ENCODE measurements around the gene HNRNPA3.
"Not testable (repeated sequence)": the region's sequence is repeated elsewhere in the genome, so short reads cannot be mapped to it uniquely, and the experiment has no call there.

HNRNPA3 gene

DNA sequence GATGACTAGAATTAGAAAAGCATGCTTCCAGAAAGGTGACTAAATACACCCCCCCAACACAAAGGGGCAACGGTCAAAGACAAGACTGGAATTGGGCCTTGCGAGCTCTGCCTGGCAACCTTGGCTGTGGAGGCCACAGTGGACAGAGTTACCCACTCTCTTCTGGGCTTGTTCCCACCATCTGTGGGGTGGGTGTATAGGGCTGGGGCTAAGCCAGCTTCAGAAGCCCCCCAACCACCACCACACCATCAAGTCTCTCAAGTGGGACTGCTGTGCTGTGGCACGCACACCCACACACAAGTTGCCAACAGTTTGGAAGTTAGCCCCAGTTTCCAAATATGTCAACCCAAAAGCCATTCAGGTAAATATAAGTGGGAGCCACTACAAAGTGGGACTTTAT is 44.1 kb downstream of the HNRNPA3 start:
- DNase-seq, result no peak

DNA sequence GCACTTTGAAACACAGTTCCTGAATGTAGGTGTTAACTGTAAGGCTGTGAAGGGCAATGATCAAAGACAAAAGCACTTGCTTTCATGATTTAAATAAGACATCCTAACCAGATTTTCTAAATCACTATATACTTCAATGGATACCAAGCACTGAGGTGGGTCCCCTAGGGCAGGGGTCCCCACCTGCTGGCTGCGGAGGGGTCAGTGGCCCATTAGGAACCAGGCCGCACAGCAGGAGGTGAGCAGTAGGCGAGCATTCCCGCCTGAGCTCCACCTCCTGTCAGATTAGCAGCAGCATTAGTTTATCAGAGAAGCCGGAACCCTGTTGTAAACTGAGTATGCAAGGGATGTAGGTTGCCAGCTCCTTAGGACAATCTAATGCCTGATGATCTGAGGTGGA is 44.9 kb downstream of the HNRNPA3 start:
- no peak for DNase-seq

DNA sequence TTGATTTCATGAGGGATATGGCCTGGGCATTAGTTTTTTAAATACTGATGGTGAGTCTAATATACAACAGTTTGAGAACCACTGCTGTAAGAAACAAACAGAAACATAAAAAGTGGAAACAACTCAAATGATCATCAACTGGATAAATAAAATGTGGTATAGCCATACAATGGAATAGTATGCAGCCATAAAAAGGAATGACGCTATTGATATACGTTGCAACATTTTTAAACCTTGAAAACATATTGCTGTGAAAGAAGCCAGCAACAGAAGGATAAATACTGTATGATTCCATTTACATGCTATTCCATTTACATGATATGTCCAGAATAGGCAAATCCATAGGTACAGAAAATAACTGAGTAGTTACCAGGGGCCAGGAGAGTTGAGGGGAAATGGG is 45.5 kb downstream of the HNRNPA3 start:
- no peak for DNase-seq

DNA sequence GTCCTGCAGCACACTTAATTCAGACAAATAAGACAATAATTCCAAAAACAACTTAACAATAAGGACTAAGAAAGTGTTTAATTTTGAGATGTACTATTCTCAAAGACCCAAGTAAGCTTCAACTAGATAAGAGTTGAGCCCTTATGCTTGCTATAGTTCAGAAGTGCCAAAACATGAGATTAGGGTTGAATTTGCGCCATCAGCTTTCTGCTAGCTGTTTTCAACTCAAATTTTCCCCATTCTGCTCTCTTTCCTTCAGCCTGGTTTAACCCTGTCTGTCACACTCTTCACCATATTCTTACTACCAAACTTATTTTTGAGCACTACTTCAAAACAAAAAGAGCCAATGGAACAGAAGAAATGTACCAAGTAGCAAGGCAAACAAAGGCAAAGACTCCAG is 47.8 kb downstream of the HNRNPA3 start:
- no peak for DNase-seq

DNA sequence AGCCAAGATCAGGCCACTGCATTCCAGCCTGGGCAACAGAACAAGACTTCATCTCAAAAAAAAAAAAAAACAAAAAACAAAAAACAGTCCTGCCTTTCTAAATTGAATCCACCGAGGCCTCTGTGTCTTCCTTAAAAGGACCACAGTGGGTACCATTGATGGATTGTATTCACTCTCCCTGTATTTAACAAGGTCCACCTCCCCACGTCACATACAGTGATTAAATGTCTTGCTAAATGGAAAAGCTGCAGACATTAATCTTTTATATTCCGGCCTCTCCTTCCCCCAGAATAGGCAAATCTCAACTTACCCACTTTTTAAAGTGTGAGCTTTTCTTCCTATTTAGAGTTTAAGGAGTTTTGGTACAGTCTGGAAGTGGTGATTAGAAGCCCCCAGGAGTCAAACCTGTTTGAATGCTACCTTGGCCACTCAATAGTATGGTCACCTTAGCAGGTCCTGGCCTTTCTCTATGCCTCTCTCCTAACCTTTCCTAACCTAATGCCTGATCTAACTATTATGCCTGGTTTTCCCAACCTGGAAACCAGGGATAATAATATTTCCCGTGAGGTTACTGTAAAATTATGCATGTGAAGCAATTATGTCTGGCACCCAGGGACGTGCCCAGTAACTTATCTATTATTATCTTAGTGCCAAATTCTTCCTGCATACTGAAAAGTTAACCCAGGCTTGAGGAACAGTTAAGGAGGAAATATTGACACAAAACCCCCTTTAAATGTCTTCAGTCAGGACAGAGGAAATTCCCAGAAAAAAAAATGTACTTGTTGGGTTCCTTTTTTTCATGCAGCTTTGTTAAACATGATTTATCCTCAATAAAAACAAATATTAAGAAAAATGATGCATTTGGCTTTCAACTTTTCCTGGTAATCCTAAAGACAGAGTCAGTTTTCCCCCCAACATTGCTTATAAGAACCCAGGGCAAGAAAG is 48.8 kb downstream of the HNRNPA3 start:
- no peak for DNase-seq

DNA sequence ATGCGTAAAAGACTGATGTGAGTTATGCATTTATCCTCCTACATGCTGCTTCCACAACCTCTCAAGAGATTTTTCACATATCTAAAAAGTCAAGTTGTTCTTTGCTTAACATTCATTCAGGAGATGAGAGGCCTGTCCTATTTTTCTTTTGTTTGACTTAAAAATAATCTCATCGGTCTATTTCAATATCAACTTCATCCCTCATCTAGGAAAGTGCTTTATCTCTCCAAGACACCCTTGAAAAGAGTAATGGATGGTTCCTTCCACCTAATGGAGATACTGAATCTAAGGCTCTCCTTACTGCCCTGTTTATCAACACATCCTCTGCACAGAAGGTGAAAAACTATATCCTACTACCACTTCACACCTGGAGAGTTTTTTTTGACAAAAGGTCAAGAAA is 49.5 kb downstream of the HNRNPA3 start:
- DNase-seq, result no peak

DNA sequence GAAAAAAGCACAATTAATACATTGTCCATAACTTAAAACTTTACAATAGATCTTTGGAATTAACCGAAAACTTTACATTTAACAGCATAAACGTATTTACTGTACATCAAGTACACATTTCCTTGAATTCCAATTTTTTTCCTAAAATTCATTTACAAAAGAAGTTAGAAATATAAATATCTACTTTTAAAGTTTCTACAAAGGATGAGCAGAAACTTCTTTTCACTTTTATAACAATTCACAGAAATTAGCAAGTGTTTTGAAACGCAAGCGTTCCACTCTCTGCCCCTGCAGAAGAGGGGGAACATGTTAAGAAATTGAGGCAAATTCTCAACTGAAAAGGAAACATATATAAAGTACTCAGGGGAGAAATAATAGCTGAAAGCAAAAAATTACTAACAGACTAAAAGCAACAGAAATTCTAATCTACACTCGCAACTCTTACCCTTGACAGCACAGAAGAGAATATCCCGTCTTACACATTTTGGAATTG is 50.4 kb downstream of the HNRNPA3 start:
- DNase-seq, result no peak

DNA sequence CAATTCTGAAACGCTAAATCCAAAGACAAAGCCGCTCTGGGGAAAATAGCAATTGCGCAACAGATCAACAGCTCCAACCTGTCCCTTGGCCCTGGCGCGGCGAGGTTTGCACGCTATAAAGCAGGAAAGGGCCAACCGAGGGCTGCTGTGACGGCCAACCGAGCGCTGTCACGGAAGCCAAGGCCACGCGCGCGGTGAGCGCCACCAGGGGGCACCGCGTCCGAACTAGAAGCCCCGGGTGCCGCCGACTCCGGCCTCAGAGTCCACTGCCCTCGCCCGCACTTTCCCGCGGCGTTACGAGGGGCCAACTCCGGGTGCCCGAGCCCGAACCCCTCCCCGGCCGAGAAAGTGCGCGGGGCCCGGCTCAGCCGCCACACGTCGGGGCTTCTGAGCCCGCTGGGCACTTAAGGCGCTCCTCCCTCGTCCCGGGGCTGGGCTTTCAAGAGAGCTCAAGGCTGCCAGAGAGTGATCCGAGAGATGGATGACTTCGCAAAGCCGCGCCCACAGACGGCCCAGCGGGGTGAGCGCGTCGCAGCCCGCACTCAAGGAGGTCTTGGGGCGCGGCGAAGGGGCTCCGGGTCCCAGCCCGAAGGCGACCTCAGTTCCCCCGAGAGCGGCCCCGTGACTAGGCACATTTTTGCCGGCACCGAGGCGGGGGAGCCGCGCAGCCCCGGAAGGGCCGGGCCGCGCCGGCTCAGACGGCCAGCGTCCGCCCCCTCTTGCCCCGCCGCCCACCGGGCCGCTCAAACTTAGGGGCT is 51.0 kb downstream of the HNRNPA3 start:
- DNase-seq, result peak; percentile 89

DNA sequence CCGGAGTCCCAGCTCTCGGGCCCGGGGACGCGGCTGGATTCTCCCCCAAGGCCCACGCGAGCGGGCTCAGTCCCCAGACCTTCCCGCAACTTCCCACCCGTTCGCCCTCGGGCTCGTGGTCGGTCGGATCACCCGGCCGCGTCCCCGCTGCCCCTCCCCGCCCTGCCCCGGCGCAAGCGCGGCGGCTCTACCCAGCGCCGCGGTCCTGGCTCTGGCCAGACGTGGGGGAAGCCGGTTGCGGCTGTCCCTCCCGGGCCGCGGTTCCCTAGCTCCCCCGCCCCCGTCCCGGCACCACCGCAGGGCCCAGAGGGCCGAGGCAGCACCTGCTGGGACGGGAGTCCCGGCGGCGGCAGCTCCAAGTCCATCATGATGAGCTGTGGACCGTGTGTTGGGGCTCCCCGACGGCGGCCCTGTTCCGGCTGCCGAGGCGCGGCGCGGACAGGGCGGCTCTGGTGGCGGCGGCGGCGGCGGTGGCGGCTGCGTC is 51.7 kb downstream of the HNRNPA3 start:
- no peak for DNase-seq

DNA sequence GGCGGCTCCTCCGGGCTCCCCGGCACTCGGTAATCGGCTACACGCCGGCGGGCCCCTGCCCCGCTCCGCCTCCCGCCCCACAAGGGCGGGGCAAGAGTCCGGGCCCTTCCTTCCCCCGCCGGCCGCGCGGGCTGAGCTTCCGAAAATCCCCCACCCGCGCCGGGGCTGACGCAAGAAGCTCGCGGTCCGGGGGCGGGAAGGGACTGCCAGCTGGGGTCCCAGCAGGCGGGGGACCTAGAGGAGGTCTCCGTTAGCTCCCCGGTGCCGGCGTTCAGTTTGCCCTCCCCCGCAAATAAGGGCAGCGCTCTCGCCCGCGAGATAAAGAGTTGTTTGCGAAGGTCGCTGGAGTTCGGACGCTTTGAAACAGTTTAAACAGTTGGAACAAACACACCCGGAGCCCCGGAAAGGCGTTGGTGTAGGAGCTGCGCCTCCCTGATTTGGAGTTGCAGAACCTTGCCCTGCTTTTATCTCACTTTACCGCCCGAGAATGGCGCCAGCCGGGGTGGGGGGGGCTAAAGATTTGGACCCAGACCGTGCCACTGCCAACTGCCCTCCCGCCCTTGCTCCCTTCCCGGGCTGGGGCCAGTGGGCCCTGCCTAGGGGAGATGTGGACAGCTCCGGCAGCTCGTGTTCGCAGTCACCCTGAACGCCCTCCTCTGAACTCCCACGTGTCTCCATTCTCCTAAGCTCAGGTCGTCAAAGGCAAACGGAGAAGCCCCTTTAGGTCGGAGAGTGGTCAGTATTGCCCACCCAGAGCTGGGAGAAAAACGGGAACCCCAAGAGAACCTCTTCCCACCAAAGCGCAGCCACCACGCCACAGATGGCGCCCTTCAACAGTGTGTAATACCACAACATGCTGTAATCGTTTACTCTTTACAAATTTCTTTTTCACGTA is 52.3 kb downstream of the HNRNPA3 start, which contains the start of gene NFE2L2:
Gene NFE2L2 (minus strand): TSS at position 35 of the 895 bp plus-strand sequence. CDS start 151 bp downstream, outside the sequence.
- peak; percentile 68 for DNase-seq

DNA sequence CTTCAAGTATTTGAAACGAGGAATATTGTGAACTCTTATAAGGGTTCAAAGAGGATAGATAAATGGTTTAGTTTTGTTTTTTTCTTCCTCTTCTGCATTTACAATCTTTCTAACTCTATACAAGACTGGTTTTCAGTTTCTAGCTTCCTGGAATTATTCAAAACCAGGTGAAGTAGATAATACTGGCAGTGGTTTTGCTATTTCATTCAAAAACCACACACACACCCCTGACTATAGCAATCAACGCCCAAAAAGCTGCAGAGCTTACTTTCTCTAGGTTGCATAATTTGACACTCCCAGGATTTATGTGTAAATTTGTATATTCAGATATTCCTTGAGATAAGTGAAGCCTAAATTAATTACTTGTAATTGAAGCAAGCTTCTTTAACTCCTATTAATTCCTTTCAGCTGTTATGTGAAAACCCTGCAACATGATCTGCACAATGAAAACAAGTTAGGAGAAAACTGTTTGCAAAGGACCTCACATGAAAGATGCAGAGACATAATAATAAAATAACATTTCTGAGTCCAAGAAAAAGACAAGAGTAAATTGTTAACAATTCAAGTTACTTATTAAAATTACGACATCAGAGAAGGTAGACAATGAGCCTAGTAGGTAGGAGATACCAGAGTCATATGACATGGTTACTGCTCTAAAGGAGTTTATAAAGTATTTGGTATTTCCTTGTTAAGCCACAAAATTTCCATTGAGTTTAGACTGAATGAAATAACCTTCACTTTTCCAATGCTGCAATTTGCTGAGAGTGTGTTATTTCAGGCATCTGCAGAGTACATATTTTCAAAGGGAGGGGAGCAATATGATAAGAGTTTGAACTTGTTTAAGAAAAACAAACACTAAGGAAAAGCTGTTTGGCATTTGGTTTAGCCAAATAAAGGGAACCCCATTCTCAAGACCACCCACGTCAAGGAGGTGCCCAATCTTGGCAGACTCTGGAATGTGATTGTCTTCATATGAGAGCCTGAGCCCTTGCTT is 53.5 kb downstream of the HNRNPA3 start:
- DNase-seq, result no peak

DNA sequence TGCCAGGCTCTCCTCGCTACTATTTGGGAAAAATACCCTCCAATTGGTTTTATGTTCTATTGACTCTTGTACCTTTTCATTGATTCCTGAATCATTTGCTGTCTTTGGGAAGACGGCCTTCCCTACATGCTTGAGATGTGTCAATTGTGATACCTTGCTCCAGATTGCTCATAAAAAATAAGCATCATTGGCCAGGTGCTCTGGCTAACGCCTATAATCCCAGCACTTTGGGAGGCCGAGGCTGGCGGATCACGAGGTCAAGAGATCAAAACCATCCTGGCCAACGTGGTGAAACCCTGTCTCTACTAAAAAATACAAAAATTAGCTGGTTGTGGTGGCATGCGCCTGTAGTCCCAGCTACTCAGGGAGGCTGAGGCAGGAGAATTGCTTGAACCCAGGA is 54.4 kb downstream of the HNRNPA3 start:
- DNase-seq, result not testable (repeated sequence)

DNA sequence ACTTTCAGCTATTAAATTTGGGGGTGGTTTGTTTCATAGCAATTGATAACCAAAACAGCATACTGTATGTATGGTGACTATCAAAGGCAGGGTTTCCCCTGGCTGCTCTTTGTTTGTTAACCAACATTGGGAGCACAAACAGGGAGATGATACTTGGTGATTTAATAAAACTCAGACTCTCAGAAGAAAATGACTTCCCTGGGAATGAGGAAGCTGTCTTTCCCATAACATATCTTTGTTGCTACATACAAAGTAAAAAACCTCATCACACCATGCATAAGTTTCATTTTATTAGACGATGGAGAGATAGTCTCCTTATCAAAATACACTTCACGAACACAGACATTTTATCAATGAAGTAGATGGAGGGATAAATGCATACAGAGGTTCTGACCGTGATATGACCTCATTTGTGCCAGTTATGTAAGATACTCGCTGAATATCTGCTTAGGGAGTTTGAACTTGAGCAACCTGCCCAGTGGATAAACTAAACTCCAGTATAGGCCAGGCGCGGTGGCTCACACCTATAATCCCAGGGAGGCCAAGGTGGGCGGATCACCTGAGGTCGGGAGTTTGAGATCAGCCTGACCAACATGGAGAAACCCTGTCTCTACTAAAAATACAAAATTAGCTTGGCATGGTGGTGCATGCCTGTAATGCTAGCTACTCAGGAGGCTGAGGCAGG is 55.7 kb downstream of the HNRNPA3 start:
- no peak for DNase-seq

DNA sequence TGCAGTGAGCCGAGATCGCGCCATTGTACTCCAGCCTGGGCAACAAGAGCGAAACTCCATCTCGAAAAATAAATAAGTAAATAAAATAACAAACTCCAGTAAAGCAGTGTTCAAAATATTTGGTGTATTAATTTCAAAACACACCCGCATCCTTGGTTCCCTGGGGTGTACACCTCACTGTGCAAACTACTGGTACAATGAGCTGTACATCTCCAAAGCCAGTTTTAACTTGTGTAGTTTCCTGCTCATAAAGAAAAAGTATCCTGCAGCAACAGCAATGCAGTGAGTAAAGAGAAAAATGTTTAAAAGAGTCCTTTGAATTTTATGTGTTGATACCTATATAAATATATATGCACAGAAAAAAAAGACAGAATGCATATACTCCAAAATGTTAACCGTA is 56.3 kb downstream of the HNRNPA3 start:
- no peak for DNase-seq

DNA sequence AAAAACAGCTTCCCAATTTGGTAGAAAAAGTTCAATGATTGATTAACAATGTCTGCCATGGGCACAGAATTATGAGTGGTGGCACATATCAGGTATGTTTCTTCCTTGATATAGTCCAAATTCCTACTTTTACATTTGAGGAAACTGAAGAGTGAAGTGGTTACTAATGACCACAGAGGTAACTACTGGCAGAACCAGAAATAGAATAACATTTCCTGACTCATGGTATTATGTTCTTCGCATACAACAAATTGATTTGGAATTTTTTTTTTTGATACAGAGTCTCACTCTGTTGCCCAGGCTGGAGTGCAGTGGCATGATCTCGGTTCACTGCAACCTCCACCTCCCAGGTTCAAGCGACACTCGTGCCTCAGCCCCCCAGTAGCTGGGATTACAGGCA is 57.9 kb downstream of the HNRNPA3 start:
- no peak for DNase-seq

DNA sequence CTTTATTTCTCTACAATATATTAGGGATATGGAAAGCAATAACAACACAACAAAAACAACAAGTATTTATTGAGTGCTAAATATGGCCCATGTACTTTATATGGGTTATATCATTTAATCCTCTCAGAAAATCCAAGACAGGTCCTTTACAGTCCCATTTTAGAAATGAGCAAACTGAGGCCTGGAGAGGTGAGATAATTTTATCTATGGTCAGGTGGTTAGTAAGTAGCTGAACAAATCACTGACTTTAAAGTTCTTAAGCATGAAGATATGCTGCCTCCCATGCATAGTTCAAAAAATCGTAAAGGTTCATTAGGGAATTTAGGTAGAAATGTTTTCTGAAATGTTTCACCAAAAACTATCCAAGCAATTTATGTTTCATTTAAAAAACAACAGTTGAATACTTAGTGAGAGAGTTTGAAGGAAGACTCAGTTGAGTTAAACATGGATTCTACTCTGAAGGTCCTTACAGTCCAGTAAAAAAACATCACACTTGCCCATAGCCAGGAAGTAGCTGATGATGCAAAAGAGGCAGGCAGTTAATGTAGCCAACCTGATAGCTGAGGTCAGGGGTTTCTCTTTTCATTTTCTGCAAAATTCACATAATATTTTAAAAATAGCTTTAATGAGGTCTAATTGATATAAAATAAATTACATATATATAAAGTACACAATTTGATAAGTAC is 59.5 kb downstream of the HNRNPA3 start:
- DNase-seq, result no peak

DNA sequence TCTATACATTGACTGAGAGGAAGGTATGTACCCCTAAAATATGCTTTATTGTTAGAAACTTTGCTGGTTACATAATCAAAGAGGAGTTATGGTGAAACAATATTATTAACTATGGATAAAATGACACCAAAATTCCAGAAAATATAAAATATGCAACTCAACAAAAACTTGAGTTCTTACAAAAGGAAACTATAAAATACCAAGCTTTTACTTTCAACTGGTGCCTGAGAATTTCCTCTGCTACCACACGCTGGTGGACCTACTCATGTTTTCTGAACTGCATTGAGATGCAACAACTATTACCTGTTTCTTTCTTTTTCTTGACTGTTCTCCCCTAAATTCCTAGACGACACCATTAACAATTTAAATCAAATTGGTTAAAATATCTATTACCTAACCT is 60.2 kb downstream of the HNRNPA3 start:
- no peak for DNase-seq

DNA sequence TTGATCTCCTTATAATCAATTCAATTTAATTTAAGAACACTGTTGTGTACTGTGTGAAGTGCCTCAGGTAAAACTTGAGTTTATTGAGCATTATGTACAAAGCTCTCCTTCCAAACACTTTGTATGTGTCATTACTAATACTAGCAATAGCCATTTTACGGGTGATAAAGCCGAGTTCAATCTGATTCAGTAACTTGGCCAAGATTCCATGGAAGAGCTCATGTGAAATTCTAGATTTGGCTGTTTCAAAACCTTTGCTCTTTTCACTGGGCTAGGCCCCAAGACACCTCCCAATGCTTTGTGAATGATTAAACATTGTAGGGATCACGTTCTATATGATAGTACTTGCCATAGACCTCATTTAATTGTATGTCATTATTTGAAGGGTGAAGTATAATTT is 60.8 kb downstream of the HNRNPA3 start:
- DNase-seq, result no peak

Measured in NCI-H2029 (cell line).